Measurements from ENCODE around the gene CEP41. TPM values are rescaled to one million over a fixed set of nuclear protein-coding genes. Genes with fewer than 3 reads are reported as not detected.
A peak's percentile ranks its signal among the peaks of the same experiment; 100 is the strongest.

CEP41 gene
- total and polyA plus RNA-seq, 3 donors from 2014 or later, result 59.0 to 209 (median 91.6) TPM

DNA sequence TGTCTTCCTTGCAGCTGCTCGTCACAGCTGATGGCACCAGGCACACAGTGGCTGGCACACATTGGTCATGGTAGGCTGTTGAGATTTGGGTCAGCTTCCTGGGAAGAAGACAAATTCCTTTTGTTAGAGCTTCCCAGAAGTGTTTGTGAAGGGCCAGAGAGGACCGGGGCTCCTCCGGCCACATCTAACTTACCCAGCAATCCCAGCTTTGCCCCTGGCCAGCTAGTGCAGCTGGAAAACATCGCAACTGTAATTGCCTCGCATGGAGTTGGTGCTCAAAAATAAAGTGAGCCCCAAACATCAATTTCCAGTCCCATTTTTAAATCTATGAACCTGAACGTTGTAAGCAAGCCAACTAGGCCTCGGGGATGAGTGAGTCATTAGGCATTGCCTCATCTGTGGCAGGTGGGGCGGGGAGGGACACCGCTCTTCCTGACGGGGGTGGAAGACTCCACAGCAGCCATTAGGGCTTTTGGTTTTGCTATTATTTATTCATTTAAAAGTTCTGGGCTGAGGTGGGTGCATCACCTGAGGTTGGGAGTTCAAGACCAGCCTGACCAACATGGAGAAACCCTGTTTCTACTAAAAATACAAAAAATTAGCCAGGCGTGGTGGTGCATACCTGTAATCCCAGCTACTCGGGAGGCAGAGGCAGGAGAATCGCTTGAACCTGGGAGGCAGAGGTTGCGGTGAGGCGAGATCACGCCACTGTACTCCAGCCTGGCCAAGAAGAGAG is 83.8 kb downstream of the CEP41 start:
- intact Hi-C loops (cut with DNase I; ENCODE audit: low total_unique reads), result no loop called here
- no peak for DNase-seq

DNA sequence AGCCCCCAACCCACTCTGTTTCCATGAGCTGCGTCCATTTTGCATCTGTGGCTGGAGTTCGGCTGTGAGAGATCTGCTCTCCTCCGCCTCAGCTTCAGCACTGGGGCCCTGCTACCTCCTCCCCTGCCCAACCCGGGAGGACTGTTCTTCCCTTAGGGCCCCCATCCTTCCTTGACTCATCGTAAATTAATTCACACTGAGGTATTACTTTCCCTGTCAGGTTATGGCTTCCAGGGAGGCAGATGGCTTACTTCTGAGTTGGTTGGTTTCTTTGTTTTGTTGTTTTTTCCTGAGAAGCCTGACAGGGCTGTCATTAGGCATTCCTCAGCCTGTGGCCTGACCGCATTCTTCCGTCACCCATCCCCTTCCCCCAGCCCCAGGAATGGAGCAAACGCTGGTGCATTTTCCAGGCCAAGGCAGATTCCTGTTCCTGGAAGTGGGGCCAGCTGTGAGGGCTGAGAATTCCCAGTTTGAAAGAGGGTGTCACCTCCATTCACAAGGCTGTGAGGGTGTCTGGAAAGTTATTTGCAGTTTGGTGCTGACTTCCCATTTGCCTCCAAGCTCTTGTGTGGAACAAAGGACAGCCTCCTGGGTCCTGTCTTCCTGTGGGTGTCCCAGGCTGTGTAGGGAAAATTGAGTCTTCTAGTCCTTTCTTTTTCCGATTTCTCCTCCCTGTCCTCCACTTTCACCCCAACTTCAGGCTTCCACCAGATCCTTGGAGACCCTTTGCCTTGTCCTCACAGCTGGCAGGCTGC is 84.5 kb downstream of the CEP41 start:
- peak overlapping the region; percentile 24 to 60 for H3K27ac ChIP-seq
- TF ChIP-seq POLR2A (IDR thresholded peaks at IDR 0.05), result no peak
- TF ChIP-seq, protein P1, sequence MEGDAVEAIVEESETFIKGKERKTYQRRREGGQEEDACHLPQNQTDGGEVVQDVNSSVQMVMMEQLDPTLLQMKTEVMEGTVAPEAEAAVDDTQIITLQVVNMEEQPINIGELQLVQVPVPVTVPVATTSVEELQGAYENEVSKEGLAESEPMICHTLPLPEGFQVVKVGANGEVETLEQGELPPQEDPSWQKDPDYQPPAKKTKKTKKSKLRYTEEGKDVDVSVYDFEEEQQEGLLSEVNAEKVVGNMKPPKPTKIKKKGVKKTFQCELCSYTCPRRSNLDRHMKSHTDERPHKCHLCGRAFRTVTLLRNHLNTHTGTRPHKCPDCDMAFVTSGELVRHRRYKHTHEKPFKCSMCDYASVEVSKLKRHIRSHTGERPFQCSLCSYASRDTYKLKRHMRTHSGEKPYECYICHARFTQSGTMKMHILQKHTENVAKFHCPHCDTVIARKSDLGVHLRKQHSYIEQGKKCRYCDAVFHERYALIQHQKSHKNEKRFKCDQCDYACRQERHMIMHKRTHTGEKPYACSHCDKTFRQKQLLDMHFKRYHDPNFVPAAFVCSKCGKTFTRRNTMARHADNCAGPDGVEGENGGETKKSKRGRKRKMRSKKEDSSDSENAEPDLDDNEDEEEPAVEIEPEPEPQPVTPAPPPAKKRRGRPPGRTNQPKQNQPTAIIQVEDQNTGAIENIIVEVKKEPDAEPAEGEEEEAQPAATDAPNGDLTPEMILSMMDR (IDR thresholded peaks at IDR 0.05), result no peak
- 60 to 68% methylated on average over 9 of the region's 9 CpGs for WGBS, 2 donors
- peak; percentile 41 for DNase-seq
- no peaks in the 10 kb centered on the region for H3K9me3 ChIP-seq
- H3K4me1 ChIP-seq, result peaks cover 11% of the 10 kb centered on the region
- no peak overlapping the region for H3K4me3 ChIP-seq
- no peaks in the 10 kb centered on the region for H3K36me3 ChIP-seq (ENCODE audit: low read depth, missing control alignments)
- no peaks in the 10 kb centered on the region for H3K27me3 ChIP-seq
- intact Hi-C loops (cut with DNase I; ENCODE audit: low total_unique reads), result no loop called here

More for the DNA sequence above, 83.8 kb downstream of the CEP41 start:
- no peak for TF ChIP-seq POLR2A (IDR thresholded peaks at IDR 0.05)
- TF ChIP-seq, protein P1 (IDR thresholded peaks at IDR 0.05), result no peak
- Histone ChIP-seq H3K4me1 (peaks cover 11% of the 10 kb centered on the region), H3K27me3 (no peaks in the 10 kb centered on the region), H3K9me3 (no peaks in the 10 kb centered on the region), H3K36me3 (ENCODE audit: low read depth, missing control alignments) (no peaks in the 10 kb centered on the region), H3K27ac (peak overlapping the region in 1 of 2 donors; percentile 60), H3K4me3 (no peak overlapping the region)
- 77 to 82% methylated on average over 16 of the region's 16 CpGs for WGBS, 2 donors

DNA sequence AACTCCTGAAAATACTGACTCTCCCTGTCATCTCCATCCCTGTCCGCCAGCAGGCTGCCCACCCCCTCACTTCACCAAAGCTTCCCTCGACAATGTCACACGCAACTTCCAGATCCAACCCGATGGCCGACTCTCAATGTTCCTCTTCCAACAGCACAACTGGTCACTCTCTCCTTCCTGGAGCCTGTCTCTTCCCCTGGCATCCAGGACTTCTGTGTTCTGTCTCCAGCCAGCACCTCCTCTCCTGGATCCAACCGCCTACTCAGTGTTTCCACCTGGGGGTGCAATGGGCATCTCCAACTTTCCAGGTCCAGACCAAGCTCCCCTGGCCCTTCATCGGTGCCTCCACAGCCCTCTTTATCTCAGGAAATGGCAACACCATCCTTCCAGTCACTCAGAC is 87.6 kb downstream of the CEP41 start:
- Histone ChIP-seq H3K4me1 (peaks cover 11% of the 10 kb centered on the region), H3K27me3 (no peaks in the 10 kb centered on the region), H3K9me3 (no peaks in the 10 kb centered on the region), H3K27ac (peak overlapping the region in 1 of 2 donors; percentile 69), H3K4me3 (no peak overlapping the region), H3K36me3 (ENCODE audit: low read depth, missing control alignments) (no peaks in the 10 kb centered on the region)
- DNase-seq, result no peak
- intact Hi-C loops (cut with DNase I; ENCODE audit: low total_unique reads), result no loop called here
- 87 to 89% methylated on average over 7 of the region's 7 CpGs for WGBS, 2 donors
- TF ChIP-seq, protein P1 (IDR thresholded peaks at IDR 0.05), result no peak
- no peak for TF ChIP-seq POLR2A (IDR thresholded peaks at IDR 0.05)

DNA sequence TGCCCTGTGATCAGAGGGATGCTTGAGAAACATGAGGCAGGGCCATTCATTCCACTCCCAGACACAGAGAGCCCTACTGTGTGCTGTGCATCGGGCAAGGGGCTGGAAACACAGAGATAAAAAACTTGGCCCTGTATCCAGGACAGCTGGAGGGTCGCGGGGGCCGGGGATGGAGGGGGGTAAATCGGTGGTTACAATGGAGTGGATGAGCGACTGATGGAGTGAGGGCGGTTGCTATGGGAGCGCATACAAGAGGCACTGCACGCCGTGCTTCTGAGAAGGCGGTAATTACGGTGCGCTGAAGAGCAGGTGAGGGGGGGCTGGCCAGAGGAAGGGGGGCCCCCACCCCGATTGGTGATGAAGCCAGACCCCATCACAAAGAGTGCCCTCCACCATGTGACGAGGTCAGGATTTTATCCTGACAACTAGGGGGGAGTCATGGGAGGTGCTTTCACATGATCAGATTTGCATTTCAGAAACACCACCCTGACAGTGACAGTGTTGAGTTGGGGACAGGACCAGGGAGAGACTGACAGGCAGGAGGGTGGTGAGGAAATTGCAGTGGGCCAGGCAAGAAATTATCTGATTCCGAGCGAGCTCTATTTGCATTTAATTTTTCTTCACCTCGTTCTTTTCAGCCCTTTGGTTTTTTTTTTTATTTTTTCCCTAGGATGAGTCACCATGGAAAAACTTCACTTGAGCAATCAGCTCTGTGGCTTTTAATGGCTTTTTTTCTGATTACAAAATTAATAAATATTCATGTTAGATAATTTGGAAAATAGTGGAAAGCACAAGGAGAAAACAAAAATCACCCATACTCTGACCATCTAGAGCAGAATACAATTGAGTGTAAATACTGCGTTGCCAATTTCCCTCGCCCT is 88.4 kb downstream of the CEP41 start:
- no peaks in the 10 kb centered on the region for H3K27me3 ChIP-seq
- intact Hi-C loops (cut with DNase I; ENCODE audit: low total_unique reads), result no loop called here
- WGBS, 2 donors, result 64 to 74% methylated on average over 20 of the region's 20 CpGs
- H3K9me3 ChIP-seq, result no peaks in the 10 kb centered on the region
- peak overlapping the region in 1 of 2 donors; percentile 69 for H3K27ac ChIP-seq
- no peaks in the 10 kb centered on the region for H3K36me3 ChIP-seq (ENCODE audit: low read depth, missing control alignments)
- no peak for DNase-seq
- H3K4me1 ChIP-seq, result peaks cover 11% of the 10 kb centered on the region
- no peak overlapping the region for H3K4me3 ChIP-seq
- no peak for TF ChIP-seq POLR2A (IDR thresholded peaks at IDR 0.05)
- TF ChIP-seq, protein P1 (IDR thresholded peaks at IDR 0.05), result no peak
